H1 (cell line): ENCODE results near the gene BTBD1. TPM values are rescaled to one million over a fixed set of nuclear protein-coding genes. Genes with fewer than 3 reads are reported as not detected.

Experiments
- ASH2L ChIP-seq: fragments of 200-600, 300-600 bp; sonication (generic); IDR thresholded peaks from one replicate; pipeline ENCODE4 v1.7.1; 2017; ENCODE audit warnings: low read length
- GABPA ChIP-seq: IDR thresholded peaks from 2 replicates; pipeline ENCODE4 v1.6.1; 2011; ENCODE audit warnings: mild to moderate bottlenecking, low read length, moderate library complexity, borderline replicate concordance; ENCODE audit not compliant: insufficient read depth
- NANOG ChIP-seq: IDR thresholded peaks from 2 replicates; pipeline ENCODE4 v1.6.1; 2011; ENCODE audit warnings: low read length, low read depth, mild to moderate bottlenecking, inconsistent platforms; ENCODE audit not compliant: insufficient read depth, poor library complexity, severe bottlenecking
- RFX5 ChIP-seq: IDR thresholded peaks from 2 replicates; pipeline ENCODE4 v1.6.1; 2011; ENCODE audit warnings: low read depth, low read length, improper control_type of control experiment, borderline replicate concordance
- SP1 ChIP-seq: IDR thresholded peaks from 2 replicates; pipeline ENCODE4 v1.6.1; 2011; ENCODE audit warnings: low read depth, low read length
- SP2 ChIP-seq: IDR thresholded peaks from 2 replicates; pipeline ENCODE4 v1.6.1; 2012; ENCODE audit warnings: mild to moderate bottlenecking, low read length, inconsistent platforms
- SP4 ChIP-seq: IDR thresholded peaks from 2 replicates; pipeline ENCODE4 v1.6.1; 2012; ENCODE audit warnings: low read length, inconsistent platforms
- SRF ChIP-seq: IDR thresholded peaks from 2 replicates; pipeline ENCODE4 v1.6.1; 2011; ENCODE audit warnings: mild to moderate bottlenecking, low read depth, low read length, moderate library complexity
- polyA plus RNA-seq, 7 experiments: library from polyadenylated mRNA; depleted of rRNA in 3 of 7; stranded (reverse) in 5 of 7; unstranded in 2 of 7; fragments of >200 nt in 5 of 7; fragments of 200-250 nt in 2 of 7; gene quantifications; 1 replicate in 5 of 7; 2 replicates in 1 of 7; 4 replicates in 1 of 7; pipeline versions ENCODE4 v1.2.1 to v1.2.3, GENCODE V29; 2011 to 2013; ENCODE audit warnings: missing spikeins in 2 of 7, mixed read lengths in 2 of 7
- total RNA-seq: library from RNA; stranded (reverse); fragmentation: NEBNext Ultra II Directional; extraction: Animal tissue kit (Norgen Biotek cat#: 25700); gene quantifications from 2 replicates; pipeline ENCODE4 v1.2.1, GENCODE V29; 2021

Gene BTBD1
- total and polyA plus RNA-seq, 2 of the 8 experiments (the other 6 are each of a cell fraction or from before 2014, with no cell fraction given), result 18.6 to 39.5 TPM

DNA sequence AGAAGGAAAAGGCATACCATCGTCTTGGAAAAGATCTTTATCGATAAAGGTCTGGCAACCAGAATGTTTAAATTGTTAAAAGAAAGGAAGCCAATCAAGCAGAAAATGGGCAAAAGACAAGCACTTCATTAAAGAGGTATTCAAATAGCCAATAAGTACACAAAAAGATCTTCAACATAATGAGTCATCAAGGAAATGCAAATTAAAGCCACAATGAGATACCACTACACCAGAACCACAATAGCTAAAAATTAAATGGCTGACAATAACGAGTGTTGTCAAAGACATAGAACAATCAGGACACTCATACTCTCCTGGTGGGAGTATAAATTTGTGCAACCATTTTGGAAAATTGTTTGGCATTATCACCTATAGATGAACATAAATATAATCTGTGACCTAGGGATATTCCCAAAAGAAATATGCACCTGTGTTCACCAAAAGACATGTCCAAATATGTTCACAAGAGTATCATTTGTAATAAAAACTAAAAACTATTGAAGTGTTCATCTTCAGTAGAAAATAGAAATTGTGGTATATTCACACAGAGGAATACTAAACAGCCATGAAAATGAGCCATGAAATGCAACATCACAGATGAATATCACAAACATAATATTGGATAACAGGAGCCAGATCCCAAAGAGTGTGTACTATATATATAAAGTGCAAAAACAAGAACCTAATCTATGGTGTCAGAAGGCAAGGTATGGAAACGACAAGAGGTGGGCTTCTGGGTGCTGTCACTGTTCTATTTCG, 14.4 kb upstream of the BTBD1 start (continued):
- TF ChIP-seq GABPA (no peak), SP4 (no peak), SP1 (no peak), ASH2L (no peak), RFX5 (no peak), SRF (no peak), SP2 (no peak), NANOG (no peak)
